Germinal center (tissue), 1 donor: ENCODE results near the gene ZNRF3.

Experiments
- DNase-seq: peaks from one replicate; pipeline ENCODE4 v3.0.0; 2012; ENCODE audit warnings: mixed read lengths, low spot score

ZNRF3 gene

GRCh38 chr22:29092243-29092642 is 208.9 kb downstream of the ZNRF3 start:
- no peak for DNase-seq

GRCh38 chr22:29093030-29093429 is 209.7 kb downstream of the ZNRF3 start:
- DNase-seq = no peak

GRCh38 chr22:29093501-29094300 is 210.3 kb downstream of the ZNRF3 start:
- no peak for DNase-seq

GRCh38 chr22:29095459-29095858 is 212.1 kb downstream of the ZNRF3 start:
- DNase-seq = no peak

- DNase-seq = no peak
Measured at GRCh38 chr22:29096736-29097669, 213.6 kb downstream of the ZNRF3 start.

GRCh38 chr22:29098296-29098695 is 214.9 kb downstream of the ZNRF3 start:
- no peak for DNase-seq

GRCh38 chr22:29102300-29102699 is 218.9 kb downstream of the ZNRF3 start:
- DNase-seq = no peak

- no peak for DNase-seq
Measured at GRCh38 chr22:29103121-29103520, 219.7 kb downstream of the ZNRF3 start.

- DNase-seq = no peak
Measured at GRCh38 chr22:29105468-29105867, 222.1 kb downstream of the ZNRF3 start.

- no peak for DNase-seq
Measured at GRCh38 chr22:29106839-29107238, 223.5 kb downstream of the ZNRF3 start.
